Myocyte (in vitro differentiated cells): ENCODE results near the gene WDSUB1. TPM values are rescaled to one million over a fixed set of nuclear protein-coding genes. Genes with fewer than 3 reads are reported as not detected.

Experiments used
- DNase-seq: peaks from one replicate; pipeline ENCODE4 v3.0.0-alpha.2; 2012; ENCODE audit warnings: low read depth
- total RNA-seq: library from RNA; depleted of rRNA; stranded (reverse); fragments of >200 nt; gene quantifications from 2 replicates; pipeline ENCODE4 v1.2.3, GENCODE V29; 2014

WDSUB1 gene
- total RNA-seq, 1 donor from 2014 or later: 5.9 TPM

- DNase-seq: no peak
Measured at GRCh38 chr2:159225025-159226016, 61.2 kb downstream of the WDSUB1 start.

- no peak for DNase-seq
Measured at GRCh38 chr2:159224061-159224813, 62.3 kb downstream of the WDSUB1 start.

- no peak for DNase-seq
Measured at GRCh38 chr2:159219394-159219998, 67.0 kb downstream of the WDSUB1 start.

- DNase-seq: no peak
Measured at GRCh38 chr2:159218389-159218788, 68.1 kb downstream of the WDSUB1 start.

GRCh38 chr2:159217676-159218075 is 68.8 kb downstream of the WDSUB1 start:
- no peak for DNase-seq

- no peak for DNase-seq
Measured at GRCh38 chr2:159215116-159215515, 71.4 kb downstream of the WDSUB1 start.

GRCh38 chr2:159214325-159214865 is 72.1 kb downstream of the WDSUB1 start:
- DNase-seq: no peak

- no peak for DNase-seq
Measured at GRCh38 chr2:159213296-159213695, 73.2 kb downstream of the WDSUB1 start.

- peak; percentile 54 for DNase-seq
Measured at GRCh38 chr2:159211447-159212396, 74.8 kb downstream of the WDSUB1 start.

- no peak for DNase-seq
Measured at GRCh38 chr2:159209341-159210306, 76.9 kb downstream of the WDSUB1 start.

- no peak for DNase-seq
Measured at GRCh38 chr2:159208438-159208837, 78.1 kb downstream of the WDSUB1 start.

GRCh38 chr2:159206736-159207380 is 79.6 kb downstream of the WDSUB1 start:
- DNase-seq: peak; percentile 92

GRCh38 chr2:159204381-159205144 is 81.9 kb downstream of the WDSUB1 start:
- peak; percentile 51 for DNase-seq

- peak; percentile 99 for DNase-seq
Measured at GRCh38 chr2:159202568-159203071, 83.9 kb downstream of the WDSUB1 start.

- DNase-seq: no peak
Measured at GRCh38 chr2:159201360-159202063, 85.0 kb downstream of the WDSUB1 start.

GRCh38 chr2:159200498-159200897 is 86.0 kb downstream of the WDSUB1 start:
- DNase-seq: no peak
